ENCODE data around the gene OLFML2B. TPM values are rescaled to one million over a fixed set of nuclear protein-coding genes. Genes with fewer than 3 reads are reported as not detected.

OLFML2B gene
- total RNA-seq, 2 donors from 2014 or later, result 32.2 to 46.6 TPM

DNA sequence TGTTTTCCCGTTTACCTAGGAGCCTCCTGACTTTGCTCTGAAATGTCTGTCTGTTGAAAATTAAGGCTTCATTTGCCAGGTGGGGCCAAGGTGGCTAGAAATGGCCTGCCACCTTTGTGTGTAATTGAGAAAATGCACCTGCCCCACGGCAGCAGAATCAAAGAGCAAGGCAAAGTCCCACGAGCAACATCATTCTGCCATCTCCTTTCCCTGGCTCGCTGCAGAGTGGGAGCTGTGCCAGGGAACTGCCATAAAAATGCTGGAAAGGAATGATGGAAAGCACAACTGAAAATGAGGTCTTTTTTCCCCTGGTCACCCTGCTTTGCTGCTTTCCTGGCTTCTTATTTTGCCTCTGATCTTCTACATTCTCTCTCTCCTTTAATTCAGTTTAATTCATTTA, 5.5 kb upstream of the OLFML2B start:
- no peaks in the 10 kb centered on the region for H3K36me3 ChIP-seq
- H3K27ac ChIP-seq, result no peak overlapping the region
- TF ChIP-seq, protein P1, sequence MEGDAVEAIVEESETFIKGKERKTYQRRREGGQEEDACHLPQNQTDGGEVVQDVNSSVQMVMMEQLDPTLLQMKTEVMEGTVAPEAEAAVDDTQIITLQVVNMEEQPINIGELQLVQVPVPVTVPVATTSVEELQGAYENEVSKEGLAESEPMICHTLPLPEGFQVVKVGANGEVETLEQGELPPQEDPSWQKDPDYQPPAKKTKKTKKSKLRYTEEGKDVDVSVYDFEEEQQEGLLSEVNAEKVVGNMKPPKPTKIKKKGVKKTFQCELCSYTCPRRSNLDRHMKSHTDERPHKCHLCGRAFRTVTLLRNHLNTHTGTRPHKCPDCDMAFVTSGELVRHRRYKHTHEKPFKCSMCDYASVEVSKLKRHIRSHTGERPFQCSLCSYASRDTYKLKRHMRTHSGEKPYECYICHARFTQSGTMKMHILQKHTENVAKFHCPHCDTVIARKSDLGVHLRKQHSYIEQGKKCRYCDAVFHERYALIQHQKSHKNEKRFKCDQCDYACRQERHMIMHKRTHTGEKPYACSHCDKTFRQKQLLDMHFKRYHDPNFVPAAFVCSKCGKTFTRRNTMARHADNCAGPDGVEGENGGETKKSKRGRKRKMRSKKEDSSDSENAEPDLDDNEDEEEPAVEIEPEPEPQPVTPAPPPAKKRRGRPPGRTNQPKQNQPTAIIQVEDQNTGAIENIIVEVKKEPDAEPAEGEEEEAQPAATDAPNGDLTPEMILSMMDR (IDR thresholded peaks at IDR 0.05), result no peak
- H3K4me1 ChIP-seq (ENCODE audit: control insufficient read depth in 1 of 2, low read depth in 2 of 2), result peaks cover 10 to 30% of the 10 kb centered on the region in 2 donors
- no peaks in the 10 kb centered on the region for H3K27me3 ChIP-seq (replicated peaks; ENCODE audit: insufficient read depth)
- H3K9me3 ChIP-seq, result no peaks in the 10 kb centered on the region
- DNase-seq (ENCODE audit: low spot score) (no peak), ATAC-seq (ENCODE audit: insufficient number of reproducible peaks, low FRiP score, low read depth) (no peak)
- peak overlapping the region; percentile 7 for H3K4me3 ChIP-seq

DNA sequence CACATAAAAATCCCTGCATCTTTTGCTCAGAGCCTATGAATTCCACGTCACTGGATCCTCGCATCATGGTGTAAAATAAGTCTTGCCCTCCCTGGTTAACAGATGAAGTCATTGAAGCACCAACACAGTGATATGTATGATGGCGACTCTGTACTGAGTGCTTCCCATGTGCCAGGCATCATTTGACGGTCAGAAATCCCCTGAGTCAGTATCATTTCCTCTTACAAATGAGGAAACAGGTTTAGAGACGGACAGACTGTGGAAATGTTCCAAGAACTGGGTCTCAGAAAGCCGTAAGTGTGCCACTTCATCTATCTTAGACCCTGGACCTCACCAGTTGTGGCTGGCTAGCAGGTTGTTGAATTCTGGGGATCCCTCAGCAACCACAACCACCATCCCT, 5.1 kb upstream of the OLFML2B start:
- TF ChIP-seq, protein P1 (IDR thresholded peaks at IDR 0.05), result no peak
- Histone ChIP-seq H3K36me3 (no peaks in the 10 kb centered on the region), H3K9me3 (no peaks in the 10 kb centered on the region), H3K27me3 (replicated peaks; ENCODE audit: insufficient read depth) (no peaks in the 10 kb centered on the region), H3K27ac (no peak overlapping the region), H3K4me3 (peak overlapping the region; percentile 7), H3K4me1 (ENCODE audit: control insufficient read depth in 1 of 2, low read depth in 2 of 2) (peaks cover 6 to 26% of the 10 kb centered on the region in 2 donors)
- DNase-seq (ENCODE audit: low spot score), result no peak
- ATAC-seq (ENCODE audit: insufficient number of reproducible peaks, low FRiP score, low read depth), result no peak

DNA sequence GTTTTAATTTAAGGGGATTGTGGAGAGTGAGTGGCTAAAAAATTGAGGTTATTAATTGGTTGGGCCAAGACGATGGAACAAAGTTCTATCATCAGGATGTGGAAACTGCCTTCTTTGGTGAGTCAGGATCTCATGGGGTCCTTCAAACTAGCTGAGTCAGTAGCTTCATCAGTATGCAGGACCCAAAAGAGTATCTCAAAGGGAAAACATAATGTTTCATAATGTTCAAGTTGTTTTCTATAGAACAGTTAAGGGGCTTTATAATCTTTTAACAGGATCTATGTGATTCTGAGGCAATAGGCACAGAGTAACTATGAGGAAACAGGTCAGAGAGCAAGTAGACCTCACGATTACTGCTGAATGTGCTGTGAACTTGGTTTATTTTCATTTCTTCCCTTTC, 3.2 kb upstream of the OLFML2B start:
- peaks cover 2 to 32% of the 10 kb centered on the region in 2 donors for H3K4me1 ChIP-seq (ENCODE audit: control insufficient read depth in 1 of 2, low read depth in 2 of 2)
- no peaks in the 10 kb centered on the region for H3K27me3 ChIP-seq (replicated peaks; ENCODE audit: insufficient read depth)
- H3K36me3 ChIP-seq, result no peaks in the 10 kb centered on the region
- TF ChIP-seq, protein P1 (IDR thresholded peaks at IDR 0.05), result no peak
- DNase-seq (ENCODE audit: low spot score) (no peak), ATAC-seq (ENCODE audit: insufficient number of reproducible peaks, low FRiP score, low read depth) (no peak)
- no peak overlapping the region for H3K4me3 ChIP-seq
- no peaks in the 10 kb centered on the region for H3K9me3 ChIP-seq
- no peak overlapping the region for H3K27ac ChIP-seq

DNA sequence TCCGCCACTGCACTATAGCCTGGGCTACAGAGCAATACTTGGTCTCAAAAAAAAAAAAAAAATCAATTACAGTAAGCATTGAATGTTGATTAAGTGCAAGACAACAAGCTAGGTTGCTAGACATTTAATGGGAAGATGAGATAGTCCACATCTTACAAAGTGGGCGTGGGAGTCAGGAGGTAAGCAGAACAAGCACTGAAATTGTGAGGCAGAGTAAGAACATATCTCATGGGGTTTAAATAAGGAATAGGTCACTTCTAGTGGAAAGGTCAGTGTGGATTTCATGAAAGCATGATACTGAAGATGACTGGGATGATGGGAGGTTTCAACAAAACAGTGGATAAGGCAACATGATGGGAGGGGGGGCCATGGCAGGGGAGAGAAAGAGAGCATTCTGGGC, 1.9 kb upstream of the OLFML2B start:
- no peak overlapping the region for H3K27ac ChIP-seq
- H3K4me3 ChIP-seq, result no peak overlapping the region
- TF ChIP-seq, protein P1 (IDR thresholded peaks at IDR 0.05), result no peak
- no peaks in the 10 kb centered on the region for H3K9me3 ChIP-seq
- peaks cover 12 to 45% of the 10 kb centered on the region in 2 donors for H3K4me1 ChIP-seq (ENCODE audit: control insufficient read depth in 1 of 2, low read depth in 2 of 2)
- ATAC-seq (ENCODE audit: insufficient number of reproducible peaks, low FRiP score, low read depth), result no peak
- DNase-seq (ENCODE audit: low spot score), result no peak
- no peaks in the 10 kb centered on the region for H3K27me3 ChIP-seq (replicated peaks; ENCODE audit: insufficient read depth)
- no peaks in the 10 kb centered on the region for H3K36me3 ChIP-seq

DNA sequence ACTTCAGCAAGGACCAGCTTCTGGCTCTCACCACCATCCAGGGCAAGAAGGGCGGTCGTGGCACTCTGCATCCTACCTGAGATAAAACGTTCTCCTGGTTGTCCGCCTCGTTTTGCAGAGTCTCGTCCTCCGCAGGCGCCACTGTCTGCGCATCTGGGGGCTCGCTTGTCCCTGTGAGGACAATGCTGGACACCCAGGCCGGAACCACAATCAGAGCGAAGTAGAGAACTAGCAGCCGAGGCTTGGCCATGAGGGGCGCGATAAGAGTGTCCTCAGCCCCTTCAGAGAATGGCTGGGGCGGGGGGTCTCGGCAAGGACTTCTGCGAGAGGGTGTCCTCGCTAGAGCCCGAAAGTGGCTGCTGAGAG, 505 bp downstream of the OLFML2B start:
- peaks cover 33 to 57% of the 10 kb centered on the region in 2 donors for H3K4me1 ChIP-seq (ENCODE audit: control insufficient read depth in 1 of 2, low read depth in 2 of 2)
- H3K27me3 ChIP-seq (replicated peaks; ENCODE audit: insufficient read depth), result no peaks in the 10 kb centered on the region
- H3K27ac ChIP-seq, result peak overlapping the region; percentile 71 to 78
- DNase-seq (ENCODE audit: low spot score) (no peak), ATAC-seq (ENCODE audit: insufficient number of reproducible peaks, low FRiP score, low read depth) (no peak)
- peak overlapping the region; percentile 88 for H3K4me3 ChIP-seq
- TF ChIP-seq, protein P1 (IDR thresholded peaks at IDR 0.05), result no peak
- no peaks in the 10 kb centered on the region for H3K36me3 ChIP-seq
- H3K9me3 ChIP-seq, result no peaks in the 10 kb centered on the region
